GM21529 (cell line): Measurements from ENCODE around the gene UNC13D.
"Not testable (repeated sequence)": the region's sequence is repeated elsewhere in the genome, so short reads cannot be mapped to it uniquely, and the experiment has no call there.

Experiments used
- ATAC-seq: cut with Tn5 transposase; IDR thresholded peaks from one replicate; pipeline ENCODE4 v1.9.1; 2021; ENCODE audit not compliant: unreplicated experiment

UNC13D gene

GRCh38 chr17:75822119-75822799, 21.9 kb downstream of the UNC13D start:
- ATAC-seq = no peak

- no peak for ATAC-seq
These were observed 22.7 kb downstream of the UNC13D start for GRCh38 chr17:75821552-75821951.

GRCh38 chr17:75820094-75821080, 23.8 kb downstream of the UNC13D start:
- no peak for ATAC-seq

GRCh38 chr17:75819678-75820077, 24.5 kb downstream of the UNC13D start:
- no peak for ATAC-seq

GRCh38 chr17:75819116-75819515, 25.1 kb downstream of the UNC13D start:
- no peak for ATAC-seq

- no peak for ATAC-seq
These were observed 25.8 kb downstream of the UNC13D start for GRCh38 chr17:75818326-75818885.

- ATAC-seq = no peak
These were observed 26.6 kb downstream of the UNC13D start for GRCh38 chr17:75817571-75817970.

GRCh38 chr17:75816693-75817092, 27.5 kb downstream of the UNC13D start:
- no peak for ATAC-seq

GRCh38 chr17:75815399-75815798, 28.8 kb downstream of the UNC13D start:
- no peak for ATAC-seq

- ATAC-seq = no peak
These were observed 29.3 kb downstream of the UNC13D start for GRCh38 chr17:75814900-75815373.

GRCh38 chr17:75814021-75814395, 30.2 kb downstream of the UNC13D start:
- ATAC-seq = no peak

GRCh38 chr17:75813081-75814020, 30.9 kb downstream of the UNC13D start:
- ATAC-seq = no peak

- ATAC-seq = no peak
These were observed 31.8 kb downstream of the UNC13D start for GRCh38 chr17:75812096-75813013.

GRCh38 chr17:75811174-75811573, 33.0 kb downstream of the UNC13D start:
- no peak for ATAC-seq

- not testable (repeated sequence) for ATAC-seq
These were observed 33.4 kb downstream of the UNC13D start for GRCh38 chr17:75810756-75811155.

GRCh38 chr17:75810216-75810615, 34.0 kb downstream of the UNC13D start:
- ATAC-seq = no peak

GRCh38 chr17:75809631-75810111, 34.5 kb downstream of the UNC13D start:
- ATAC-seq = no peak

GRCh38 chr17:75808905-75809621, 35.1 kb downstream of the UNC13D start:
- peak; percentile 79 for ATAC-seq

- no peak for ATAC-seq
These were observed 35.7 kb downstream of the UNC13D start for GRCh38 chr17:75808549-75808904.
